Measurements from ENCODE around the gene FBF1. TPM values are rescaled to one million over a fixed set of nuclear protein-coding genes. Genes with fewer than 3 reads are reported as not detected.

The FBF1 gene
- total RNA-seq (2021; fragmentation: NEBNext Ultra II Directional; extraction: Animal tissue kit (Norgen Biotek cat#: 25700)), result 13.1 and 13.8 TPM in 2 replicates
- 8.1 and 12.5 TPM in 2 replicates for polyA plus RNA-seq (2011; rRNA removed)
- polyA plus RNA-seq (2011; cell fraction: cytosol; rRNA removed), result 12.0 TPM
- polyA plus RNA-seq (2011; cell fraction: nucleus; rRNA removed), result 68.3 TPM
- 5.6 to 12.5 TPM (median 10.6 TPM) in 4 replicates for polyA plus RNA-seq (2012, experiment 1 of 2)
- polyA plus RNA-seq (2012, experiment 2 of 2), result 4.3 TPM
- polyA plus RNA-seq (2013, experiment 1 of 2), result 4.9 TPM
- polyA plus RNA-seq (2013, experiment 2 of 2), result 4.5 TPM
- 6.9 and 8.7 TPM in 2 replicates for polyA minus RNA-seq (2011; rRNA and poly(A)+ RNA removed)
- 9.8 TPM for polyA minus RNA-seq (2011; cell fraction: cytosol; rRNA and poly(A)+ RNA removed)
- polyA minus RNA-seq (2011; cell fraction: nucleus; rRNA and poly(A)+ RNA removed), result 27.4 TPM
- long read RNA-seq, experiment 1, partial matches to known transcripts, result 2 of 3 reads
- long read RNA-seq, experiment 1, other reads (novel, unspliced or antisense), result 1 of 3 reads
- long read RNA-seq, experiment 2, partial matches to known transcripts, result 0 of 1 reads
- long read RNA-seq, experiment 2, other reads (novel, unspliced or antisense), result 0 of 1 reads

GRCh38 chr17:75940727-75941441 is at the start of gene FBF1:
Gene FBF1, minus strand, starts transcription at chr17:75941042. Its CDS starts 2,893 bp downstream, at chr17:75938149.
- Histone ChIP-seq H3K14ac (ENCODE audit: insufficient read length) (no peak within 1 kb of the TSS), H3K56ac (replicated peaks; ENCODE audit: insufficient read length, low read depth, low read length) (peak within 1 kb of the TSS; percentile 69), H2BK15ac (ENCODE audit: low read length) (no peak within 1 kb of the TSS), H3K18ac (ENCODE audit: extremely low read depth, low read length) (peak within 1 kb of the TSS; percentile 90), H2BK20ac (ENCODE audit: low read length) (no peak within 1 kb of the TSS), H3K4me3 (ENCODE audit: extremely low read depth in 1 of 4, insufficient read depth in 2 of 4, low read depth in 3 of 4, low read length in 4 of 4) (peak within 1 kb of the TSS; percentile 55 to 83 (median 78)), H3K27ac (ENCODE audit: low read depth, low read length) (peak within 1 kb of the TSS; percentile 61), H3K4me2 (ENCODE audit: insufficient read depth in 1 of 2, low read depth in 2 of 2, low read length in 2 of 2) (peak within 1 kb of the TSS; percentile 73), H3K9me3 (ENCODE audit: insufficient read depth in 2 of 2, low read depth in 1 of 2, low read length in 1 of 2) (no peaks in the 10 kb centered on the region), H3K36me3 (ENCODE audit: control insufficient read depth in 2 of 4, insufficient read depth in 4 of 4, low read length in 3 of 4) (peaks cover 0 to 6% (median under 1%) of the 10 kb centered on the region in 4 experiments; a peak in 2 of 8 replicates), H3K23ac (ENCODE audit: insufficient read length) (no peak within 1 kb of the TSS), H3K79me1 (ENCODE audit: low read depth, low read length) (no peaks in the 10 kb centered on the region), H2AK5ac (ENCODE audit: low read depth, low read length) (no peak within 1 kb of the TSS), H2BK5ac (ENCODE audit: low read depth, low read length) (peak within 1 kb of the TSS; percentile 75; the same call in 1 of the 2 replicates), H2BK12ac (ENCODE audit: low read depth, low read length) (no peak within 1 kb of the TSS), H3K4me1 (replicated peaks in 1 of 4; ENCODE audit: control insufficient read depth in 3 of 4, insufficient read depth in 4 of 4, low read length in 3 of 4) (peaks cover 0 to 3% (median 2%) of the 10 kb centered on the region in 4 experiments; a peak in 3 of 7 replicates), H3K27me3 (replicated peaks in 1 of 4; ENCODE audit: control insufficient read depth in 3 of 4, extremely low read depth in 1 of 4, insufficient read depth in 3 of 4, low read length in 3 of 4) (no peaks in the 10 kb centered on the region), H3K4ac (replicated peaks; ENCODE audit: insufficient read length, low read depth, low read length) (peak within 1 kb of the TSS; percentile 69), H4K20me1 (replicated peaks in 1 of 2; ENCODE audit: control insufficient read depth in 1 of 2, insufficient read depth in 2 of 2, low read length in 2 of 2) (no peaks in the 10 kb centered on the region), H3K79me2 (ENCODE audit: control insufficient read depth in 1 of 2, insufficient read depth in 2 of 2, low read length in 2 of 2) (no peaks in the 10 kb centered on the region), H2BK120ac (replicated peaks; ENCODE audit: low read depth, low read length) (no peak within 1 kb of the TSS), H2AFZ (ENCODE audit: low read length) (peak within 1 kb of the TSS; percentile 24; the same call in 1 of the 2 replicates), H4K5ac (ENCODE audit: insufficient read length, low read depth, low read length) (peak within 1 kb of the TSS; percentile 94), H4K8ac (ENCODE audit: extremely low read depth, insufficient read depth, low read length) (peak within 1 kb of the TSS; percentile 88), H4K91ac (replicated peaks; ENCODE audit: insufficient read length, low read length) (peak within 1 kb of the TSS; percentile 54), H3K9ac (replicated peaks in 1 of 4; ENCODE audit: extremely low read depth in 1 of 4, low read depth in 3 of 4, low read length in 3 of 4) (peak within 1 kb of the TSS; percentile 72 to 93 (median 82)), H3K23me2 (ENCODE audit: low read depth, low read length) (peaks cover 4% of the 10 kb centered on the region; the same call in 1 of the 2 replicates)
- ChIA-PET POLR2A (ENCODE audit: partially characterized antibody) (interaction anchor here (0.5 to 2.7 kb wide), 20 partner anchors 9 to 194 kb away, joined by 3 to 8 read pairs (median 4); partner anchors contain the start of genes ACOX1, TEN1 and TRIM65), CTCF (ENCODE audit: partially characterized antibody) (interaction anchor here (0.6 to 1.3 kb wide), 5 partner anchors 13 to 444 kb away, joined by 3 to 4 read pairs (median 3); partner anchors contain the start of gene SPHK1)
- WGBS, 2 experiments (ENCODE audit: extremely low coverage in 1 of 2, insufficient coverage in 1 of 2, insufficient read length in 1 of 2, insufficient replicate concordance in 2 of 2, low coverage in 1 of 2, low lambda C conversion rate in 2 of 2, missing lambda C conversion rate in 1 of 2), result 6% methylated on average over 34 of the region's 63 CpGs; no CpG with 5 or more reads in 1 of the 2 experiments
- FAIRE-seq (no peak), DNase-seq (ENCODE audit: low read depth in 1 of 2, low spot score in 2 of 2) (peak; percentile 88 to 95)
- TF ChIP-seq POLR2A (IDR thresholded peaks at IDR 0.05; ENCODE audit: control extremely low read depth in 1 of 2, low read depth in 2 of 2, low read length in 2 of 2) (peak; percentile 91 to 94), TAF1 (IDR thresholded peaks at IDR 0.05; ENCODE audit: low read depth, low read length) (peak; percentile 95), E2F6 (IDR thresholded peaks at IDR 0.05) (peak; percentile 85), ATF2 (IDR thresholded peaks at IDR 0.05; ENCODE audit: low read length) (no peak), JUND (IDR thresholded peaks at IDR 0.05; ENCODE audit: low read length) (peak; percentile 20; the same call in 1 of the 2 replicates), TEAD4 (IDR thresholded peaks at IDR 0.05; ENCODE audit: low read depth, low read length) (no peak), JUN (IDR thresholded peaks at IDR 0.05; ENCODE audit: low read depth, low read length) (no peak)
